Loucy (cell line): Measurements from ENCODE around the gene TUBB2B.
"Not testable (repeated sequence)": the region's sequence is repeated elsewhere in the genome, so short reads cannot be mapped to it uniquely, and the experiment has no call there.

Source experiments
- H2AFZ ChIP-seq: fragments of 200-600 bp; sonication (generic); 2 replicates; pipeline ENCODE4 v1.6.0; 2016; ENCODE audit warnings: antibody characterized with exemption, mild to moderate bottlenecking, low read length, moderate library complexity
- H3F3A ChIP-seq: fragments of 200-600 bp; 2 replicates; pipeline ENCODE4 v1.6.0; 2016; ENCODE audit warnings: antibody characterized with exemption, low read depth, mild to moderate bottlenecking
- H3K27me3 ChIP-seq: fragments of 200-600 bp; sonication (generic); 2 replicates; pipeline ENCODE4 v1.6.1; 2014; ENCODE audit warnings: low read length, mild to moderate bottlenecking; ENCODE audit not compliant: insufficient read depth, poor library complexity, severe bottlenecking
- H3K36me3 ChIP-seq: fragments of 200-600 bp; sonication (generic); 2 replicates; pipeline ENCODE4 v1.6.1; 2016; ENCODE audit warnings: low read length; ENCODE audit not compliant: insufficient read depth
- H3K4me1 ChIP-seq: fragments of 200-600 bp; sonication (generic); 2 replicates; pipeline ENCODE4 v1.5.1; 2014; ENCODE audit warnings: low read length, mild to moderate bottlenecking; ENCODE audit not compliant: insufficient read depth, poor library complexity, severe bottlenecking
- H3K4me2 ChIP-seq: fragments of 200-600 bp; sonication (generic); 2 replicates; pipeline ENCODE4 v1.6.0; 2014; ENCODE audit warnings: antibody characterized with exemption, low read length, low read depth, mild to moderate bottlenecking; ENCODE audit not compliant: poor library complexity, severe bottlenecking
- H3K4me3 ChIP-seq: fragments of 200-600 bp; sonication (generic); 2 replicates; pipeline ENCODE4 v1.5.1; 2014; ENCODE audit warnings: low read length, mild to moderate bottlenecking, mixed read lengths; ENCODE audit not compliant: poor library complexity, severe bottlenecking
- H3K79me2 ChIP-seq: fragments of 200-600 bp; sonication (generic); 2 replicates; pipeline ENCODE4 v1.6.1; 2014; ENCODE audit warnings: low read length; ENCODE audit not compliant: insufficient read depth
- H3K9ac ChIP-seq: fragments of 200-600 bp; sonication (generic); 2 replicates; pipeline ENCODE4 v1.6.0; 2014; ENCODE audit warnings: mild to moderate bottlenecking, low read depth, low read length, moderate library complexity; ENCODE audit not compliant: poor library complexity, severe bottlenecking
- H3K9me2 ChIP-seq: fragments of 200-600 bp; sonication (generic); replicated peaks from 2 replicates; pipeline ENCODE4 v1.6.1; 2016; ENCODE audit warnings: low read depth, low read length, mixed read lengths
- H3K9me3 ChIP-seq: fragments of 200-600 bp; sonication (generic); 2 replicates; pipeline ENCODE4 v1.6.1; 2014; ENCODE audit warnings: mild to moderate bottlenecking, antibody characterized with exemption, low read length, low read depth; ENCODE audit not compliant: insufficient read depth
- H4K20me1 ChIP-seq: fragments of 200-600 bp; sonication (generic); 2 replicates; pipeline ENCODE4 v1.6.0; 2014; ENCODE audit warnings: antibody characterized with exemption, low read length, mild to moderate bottlenecking; ENCODE audit not compliant: insufficient read depth, poor library complexity, severe bottlenecking
- CTCF ChIP-seq: fragments of 200-600 bp; sonication (generic); conservative IDR thresholded peaks from 2 replicates; pipeline ENCODE4 v1.5.1; 2014; ENCODE audit warnings: mild to moderate bottlenecking, antibody characterized with exemption, low read length
- EZH2phosphoT487 ChIP-seq: fragments of 200-600 bp; IDR thresholded peaks from 2 replicates; pipeline ENCODE4 v1.6.1; 2018; ENCODE audit warnings: antibody characterized with exemption, mild to moderate bottlenecking, moderate library complexity, borderline replicate concordance

Gene TUBB2B

GRCh38 chr6:3193102-3193849, 34.2 kb downstream of the TUBB2B start:
- no peaks in the 10 kb centered on the region for H3K9me2 ChIP-seq
- no peaks in the 10 kb centered on the region for H4K20me1 ChIP-seq
- no peak overlapping the region for H3K4me2 ChIP-seq
- no peak overlapping the region for H3K9ac ChIP-seq
- peaks cover 5% of the 10 kb centered on the region for H3K4me1 ChIP-seq
- no peaks in the 10 kb centered on the region for H3K36me3 ChIP-seq
- H3F3A ChIP-seq = no peaks in the 10 kb centered on the region
- TF ChIP-seq CTCF (no peak), EZH2phosphoT487 (no peak)
- H3K79me2 ChIP-seq = no peaks in the 10 kb centered on the region
- H3K9me3 ChIP-seq = no peaks in the 10 kb centered on the region
- H3K27me3 ChIP-seq = no peaks in the 10 kb centered on the region
- H3K4me3 ChIP-seq = no peak overlapping the region
- no peak overlapping the region for H2AFZ ChIP-seq

GRCh38 chr6:3190779-3191178, 36.7 kb downstream of the TUBB2B start:
- no peaks in the 10 kb centered on the region for H3K36me3 ChIP-seq
- H2AFZ ChIP-seq = no peak overlapping the region
- no peaks in the 10 kb centered on the region for H3K9me3 ChIP-seq
- H4K20me1 ChIP-seq = no peaks in the 10 kb centered on the region
- H3K4me2 ChIP-seq = no peak overlapping the region
- TF ChIP-seq CTCF (no peak), EZH2phosphoT487 (no peak)
- no peaks in the 10 kb centered on the region for H3F3A ChIP-seq
- no peaks in the 10 kb centered on the region for H3K79me2 ChIP-seq
- no peak overlapping the region for H3K4me3 ChIP-seq
- no peak overlapping the region for H3K9ac ChIP-seq
- H3K9me2 ChIP-seq = no peaks in the 10 kb centered on the region
- no peaks in the 10 kb centered on the region for H3K27me3 ChIP-seq
- peaks cover 5% of the 10 kb centered on the region for H3K4me1 ChIP-seq

- Histone ChIP-seq H4K20me1 (no peaks in the 10 kb centered on the region), H3K27me3 (no peaks in the 10 kb centered on the region), H3K4me1 (peaks cover 5% of the 10 kb centered on the region), H3K9ac (no peak overlapping the region), H3K4me3 (no peak overlapping the region), H3K79me2 (no peaks in the 10 kb centered on the region), H2AFZ (no peak overlapping the region), H3K9me2 (no peaks in the 10 kb centered on the region), H3F3A (no peaks in the 10 kb centered on the region), H3K9me3 (no peaks in the 10 kb centered on the region), H3K36me3 (no peaks in the 10 kb centered on the region), H3K4me2 (no peak overlapping the region)
- TF ChIP-seq CTCF (no peak), EZH2phosphoT487 (no peak)
These were observed 37.4 kb downstream of the TUBB2B start for GRCh38 chr6:3190056-3190455.

- not testable (repeated sequence) for H3K4me2 ChIP-seq, H3K4me3 ChIP-seq, H3K27me3 ChIP-seq, H2AFZ ChIP-seq, H3K36me3 ChIP-seq, H4K20me1 ChIP-seq, H3K4me1 ChIP-seq, H3F3A ChIP-seq, H3K79me2 ChIP-seq, H3K9me2 ChIP-seq, H3K9ac ChIP-seq, H3K9me3 ChIP-seq
These were observed 38.3 kb downstream of the TUBB2B start for GRCh38 chr6:3189192-3189591.
